Activated naive CD8-positive, alpha-beta T cell treated with anti-CD3 and anti-CD28 coated beads, Interleukin-2, amount 50 U/mL, for 24 hours (primary cell): Measurements from ENCODE around the gene CCDC38.
"Not testable (repeated sequence)": the region's sequence is repeated elsewhere in the genome, so short reads cannot be mapped to it uniquely, and the experiment has no call there.

Source experiments
- ATAC-seq: fragments of 150-1000 bp; cut with Tn5 transposase; one replicate; pipeline ENCODE4 v1.10.0; 2021
- DNase-seq: peaks from one replicate; pipeline ENCODE4 v3.0.0; 2021
- H3K27ac Mint-ChIP-seq: one replicate; pipeline ENCODE4 v1.8.0; 2021; ENCODE audit warnings: mild to moderate bottlenecking, mixed read lengths
- H3K27me3 Mint-ChIP-seq: one replicate; pipeline ENCODE4 v1.8.0; 2021; ENCODE audit warnings: mixed read lengths
- H3K36me3 Mint-ChIP-seq: one replicate; pipeline ENCODE4 v1.8.0; 2021; ENCODE audit warnings: low read depth, mixed read lengths
- H3K4me1 Mint-ChIP-seq: one replicate; pipeline ENCODE4 v1.8.0; 2021; ENCODE audit warnings: mixed read lengths
- H3K4me3 Mint-ChIP-seq: one replicate; pipeline ENCODE4 v1.8.0; 2021; ENCODE audit warnings: mild to moderate bottlenecking, moderate library complexity, mixed read lengths
- H3K9me3 Mint-ChIP-seq: one replicate; pipeline ENCODE4 v1.8.0; 2021; ENCODE audit warnings: mixed read lengths

Gene CCDC38

DNA sequence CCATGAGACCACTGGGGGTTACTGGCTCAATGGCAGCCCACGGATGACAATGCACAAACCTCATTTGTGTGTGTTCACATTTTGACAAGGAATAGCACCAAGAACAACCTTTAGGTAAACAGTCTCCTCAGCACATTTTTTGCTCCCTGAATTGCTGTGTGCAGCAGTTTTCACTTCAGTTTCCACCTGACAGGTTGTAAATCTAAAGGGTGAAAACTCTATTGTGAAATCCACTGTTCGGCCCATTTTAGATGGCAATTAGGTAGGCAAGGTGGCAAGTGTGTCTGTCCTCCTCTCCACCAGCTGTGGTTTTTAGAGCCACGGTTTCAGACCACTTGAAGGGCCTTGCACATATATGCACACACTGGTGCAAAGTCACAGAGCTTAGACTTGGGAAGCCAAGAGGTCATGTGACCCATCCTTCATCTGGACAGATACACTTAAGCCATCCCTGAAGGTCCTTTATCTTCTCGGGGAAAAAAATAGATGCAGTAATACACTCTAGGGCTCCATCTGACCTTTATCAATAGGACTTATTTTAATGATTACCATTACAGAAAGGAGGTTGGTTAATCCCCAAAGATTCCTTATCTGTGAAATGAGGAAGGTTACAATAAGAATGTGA is 30.5 kb upstream of the CCDC38 start:
- ATAC-seq (no peak), DNase-seq (no peak)
- no peaks in the 10 kb centered on the region for H3K27me3 Mint-ChIP-seq
- no peaks in the 10 kb centered on the region for H3K9me3 Mint-ChIP-seq
- H3K36me3 Mint-ChIP-seq: no peaks in the 10 kb centered on the region
- H3K27ac Mint-ChIP-seq: no peak overlapping the region
- no peak overlapping the region for H3K4me3 Mint-ChIP-seq
- no peaks in the 10 kb centered on the region for H3K4me1 Mint-ChIP-seq

GRCh38 chr12:95970905-95971304 is 28.5 kb upstream of the CCDC38 start:
- no peaks in the 10 kb centered on the region for H3K27me3 Mint-ChIP-seq
- ATAC-seq (no peak), DNase-seq (no peak)
- H3K27ac Mint-ChIP-seq: no peak overlapping the region
- H3K4me1 Mint-ChIP-seq: no peaks in the 10 kb centered on the region
- no peak overlapping the region for H3K4me3 Mint-ChIP-seq
- H3K36me3 Mint-ChIP-seq: no peaks in the 10 kb centered on the region
- H3K9me3 Mint-ChIP-seq: no peaks in the 10 kb centered on the region

DNA sequence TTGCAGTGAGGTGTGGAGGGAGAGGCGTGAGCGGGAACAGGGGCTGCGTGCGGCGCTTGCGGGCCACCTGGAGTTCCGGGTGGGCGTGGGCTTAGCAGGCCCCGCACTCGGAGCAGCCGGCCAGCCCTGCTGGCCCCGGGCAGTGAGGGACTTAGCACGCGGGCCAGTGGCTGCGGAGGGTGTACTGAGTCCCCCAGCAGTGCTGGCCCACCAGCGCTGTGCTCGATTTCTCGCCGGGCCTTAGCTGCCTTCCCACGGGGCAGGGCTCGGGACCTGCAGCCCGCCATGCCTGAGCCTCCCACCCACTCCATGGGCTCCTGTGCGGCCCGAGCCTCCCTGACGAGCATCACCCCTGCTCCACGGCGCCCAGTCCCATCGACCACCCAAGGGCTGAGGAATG is 26.7 kb upstream of the CCDC38 start:
- H3K9me3 Mint-ChIP-seq, H3K36me3 Mint-ChIP-seq, ATAC-seq, H3K4me1 Mint-ChIP-seq, DNase-seq, H3K27ac Mint-ChIP-seq, H3K4me3 Mint-ChIP-seq, H3K27me3 Mint-ChIP-seq: not testable (repeated sequence)

- Mint-ChIP-seq H3K27ac (no peak overlapping the region), H3K36me3 (no peaks in the 10 kb centered on the region), H3K9me3 (no peaks in the 10 kb centered on the region), H3K27me3 (no peaks in the 10 kb centered on the region), H3K4me3 (no peak overlapping the region), H3K4me1 (no peaks in the 10 kb centered on the region)
- no peak for DNase-seq
- no peak for ATAC-seq
Measured at GRCh38 chr12:95967301-95967700, 24.9 kb upstream of the CCDC38 start.

DNA sequence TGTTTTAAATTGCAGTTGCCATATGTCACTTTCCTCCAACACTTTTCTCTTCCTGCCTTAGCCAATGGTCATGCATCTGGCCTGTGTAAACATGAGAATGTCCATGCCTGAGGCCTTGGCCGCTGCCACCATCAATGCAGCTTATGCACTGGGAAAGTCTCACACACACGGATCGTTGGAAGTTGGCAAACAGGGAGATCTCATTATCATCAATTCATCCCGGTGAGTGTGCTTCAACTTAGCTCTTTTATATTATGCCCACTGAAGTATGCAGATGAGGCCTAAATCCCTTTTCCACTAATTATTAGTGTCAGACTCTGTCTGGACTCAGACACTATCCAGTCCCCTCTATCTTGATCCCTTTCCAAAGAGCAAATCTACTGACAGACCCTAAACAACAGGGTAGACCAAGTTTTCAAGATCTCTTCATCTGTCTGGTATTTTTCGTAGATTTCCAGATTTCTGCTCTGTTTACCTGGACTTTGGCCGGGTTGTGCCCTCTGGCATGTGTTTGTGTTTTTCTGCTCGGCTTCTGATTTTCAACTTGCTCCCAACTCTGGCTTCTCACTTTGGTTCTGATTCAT is 24.0 kb upstream of the CCDC38 start:
- H3K9me3 Mint-ChIP-seq: no peaks in the 10 kb centered on the region
- H3K36me3 Mint-ChIP-seq: no peaks in the 10 kb centered on the region
- no peak overlapping the region for H3K27ac Mint-ChIP-seq
- no peak for ATAC-seq
- no peaks in the 10 kb centered on the region for H3K4me1 Mint-ChIP-seq
- DNase-seq: no peak
- no peaks in the 10 kb centered on the region for H3K27me3 Mint-ChIP-seq
- no peak overlapping the region for H3K4me3 Mint-ChIP-seq

- H3K9me3 Mint-ChIP-seq: no peaks in the 10 kb centered on the region
Measured at GRCh38 chr12:95963096-95963495, 20.7 kb upstream of the CCDC38 start.

DNA sequence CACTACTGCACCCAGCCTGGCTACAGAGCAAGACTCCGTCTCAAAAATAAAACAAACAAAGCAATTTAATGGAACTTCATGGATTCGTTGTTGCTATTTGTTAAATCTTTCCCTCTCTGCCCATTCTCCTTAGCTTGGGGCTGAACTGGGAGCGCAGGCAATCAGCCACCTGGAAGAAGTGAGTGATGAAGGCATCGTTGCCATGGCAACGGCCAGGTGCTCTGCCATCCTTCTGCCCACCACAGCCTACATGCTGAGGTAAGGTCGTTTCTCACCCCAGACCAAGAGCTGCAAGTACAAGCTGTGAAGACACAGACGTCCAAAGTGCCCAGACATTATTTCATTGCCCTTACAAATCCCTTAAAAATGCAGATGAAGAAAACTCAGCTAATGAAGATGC is 19.8 kb upstream of the CCDC38 start:
- no peaks in the 10 kb centered on the region for H3K4me1 Mint-ChIP-seq
- H3K27ac Mint-ChIP-seq: no peak overlapping the region
- no peak for ATAC-seq
- H3K27me3 Mint-ChIP-seq: no peaks in the 10 kb centered on the region
- H3K4me3 Mint-ChIP-seq: no peak overlapping the region
- H3K9me3 Mint-ChIP-seq: no peaks in the 10 kb centered on the region
- DNase-seq: no peak
- no peaks in the 10 kb centered on the region for H3K36me3 Mint-ChIP-seq

More at GRCh38 chr12:95963096-95963495, 20.7 kb upstream of the CCDC38 start:
- ATAC-seq: no peak
- Mint-ChIP-seq H3K4me3 (no peak overlapping the region), H3K27me3 (no peaks in the 10 kb centered on the region), H3K27ac (no peak overlapping the region), H3K36me3 (no peaks in the 10 kb centered on the region), H3K4me1 (no peaks in the 10 kb centered on the region)
- no peak for DNase-seq

DNA sequence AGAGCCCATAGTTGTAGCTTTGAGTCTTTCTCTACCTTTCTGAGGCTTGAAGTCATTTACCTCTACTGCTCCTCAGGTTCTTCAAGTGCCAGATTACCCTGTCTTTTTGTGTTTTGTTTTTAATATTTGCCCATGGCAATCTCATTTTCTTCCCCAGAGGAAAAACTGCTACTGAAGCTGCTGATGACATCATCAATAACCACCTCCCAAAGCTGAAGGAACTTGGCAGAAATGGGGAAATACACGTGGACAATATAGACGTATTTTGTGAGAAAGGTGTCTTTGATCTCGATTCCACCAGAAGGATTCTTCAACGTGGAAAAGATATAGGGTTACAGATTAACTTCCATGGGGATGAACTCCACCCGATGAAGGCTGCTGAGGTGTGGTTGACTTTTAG is 17.8 kb upstream of the CCDC38 start:
- no peaks in the 10 kb centered on the region for H3K27me3 Mint-ChIP-seq
- no peak overlapping the region for H3K4me3 Mint-ChIP-seq
- ATAC-seq (no peak), DNase-seq (no peak)
- no peak overlapping the region for H3K27ac Mint-ChIP-seq
- no peaks in the 10 kb centered on the region for H3K4me1 Mint-ChIP-seq
- no peaks in the 10 kb centered on the region for H3K9me3 Mint-ChIP-seq
- H3K36me3 Mint-ChIP-seq: no peaks in the 10 kb centered on the region

DNA sequence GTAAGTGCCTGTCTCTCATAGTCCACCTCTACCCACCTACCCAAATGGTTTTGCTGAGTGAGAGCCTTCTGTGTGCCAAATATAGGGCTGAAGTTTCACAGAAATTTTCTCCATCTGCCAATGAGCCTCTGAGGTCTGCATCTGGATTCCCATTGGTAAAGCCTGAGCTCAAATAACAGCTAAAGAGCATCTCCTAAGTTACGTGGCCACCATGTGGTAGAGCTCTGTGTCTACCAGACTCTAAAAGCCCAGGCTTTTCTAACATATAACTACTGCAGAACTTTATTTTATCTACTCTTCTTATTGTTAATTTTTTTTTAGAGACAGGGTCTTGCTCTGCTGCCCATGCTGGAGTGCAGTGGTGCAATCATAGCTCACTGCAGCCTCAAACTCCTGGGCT is 16.7 kb upstream of the CCDC38 start:
- no peak for ATAC-seq
- no peaks in the 10 kb centered on the region for H3K9me3 Mint-ChIP-seq
- no peaks in the 10 kb centered on the region for H3K27me3 Mint-ChIP-seq
- H3K36me3 Mint-ChIP-seq: no peaks in the 10 kb centered on the region
- H3K4me1 Mint-ChIP-seq: no peaks in the 10 kb centered on the region
- DNase-seq: no peak
- H3K4me3 Mint-ChIP-seq: no peak overlapping the region
- no peak overlapping the region for H3K27ac Mint-ChIP-seq

GRCh38 chr12:95956557-95957145 is 14.2 kb upstream of the CCDC38 start:
- Mint-ChIP-seq H3K9me3 (no peaks in the 10 kb centered on the region), H3K4me3 (no peak overlapping the region), H3K36me3 (no peaks in the 10 kb centered on the region), H3K27ac (no peak overlapping the region), H3K4me1 (no peaks in the 10 kb centered on the region), H3K27me3 (no peaks in the 10 kb centered on the region)
- ATAC-seq (no peak), DNase-seq (no peak)

DNA sequence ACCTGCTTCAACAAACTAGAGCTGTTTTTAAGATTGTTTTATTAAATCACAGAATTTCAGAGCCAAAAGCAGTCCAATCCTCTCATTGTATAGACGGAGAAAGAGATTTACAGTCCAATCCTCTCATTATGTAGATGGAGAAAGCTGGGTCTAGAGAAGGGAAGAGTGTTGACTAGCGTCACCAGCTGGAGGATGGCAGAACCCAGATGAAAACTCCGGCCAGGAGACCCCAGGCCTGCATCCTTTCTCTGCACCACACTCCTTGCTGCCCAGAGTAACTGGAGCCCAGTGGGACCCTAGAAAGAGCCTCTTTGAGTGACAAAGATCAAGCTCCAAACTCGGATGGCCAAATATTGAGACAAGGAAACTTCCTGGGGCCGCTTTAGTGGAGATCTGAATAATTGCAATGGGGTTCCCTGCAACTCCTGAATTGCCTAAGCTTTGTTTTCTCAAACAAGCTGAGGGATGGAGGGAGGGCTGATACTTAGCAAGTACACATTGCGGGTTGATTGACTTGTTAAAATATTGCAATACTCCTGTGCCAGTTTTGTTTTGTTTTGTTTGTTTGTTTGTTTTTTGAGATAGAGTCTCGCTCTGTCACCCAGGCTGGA is 13.2 kb upstream of the CCDC38 start:
- Mint-ChIP-seq H3K27me3 (no peaks in the 10 kb centered on the region), H3K36me3 (no peaks in the 10 kb centered on the region), H3K4me3 (no peak overlapping the region), H3K27ac (no peak overlapping the region), H3K9me3 (no peaks in the 10 kb centered on the region), H3K4me1 (no peaks in the 10 kb centered on the region)
- no peak for DNase-seq
- ATAC-seq: no peak

GRCh38 chr12:95953000-95953399 is 10.6 kb upstream of the CCDC38 start:
- H3K9me3 Mint-ChIP-seq: no peaks in the 10 kb centered on the region
- H3K27me3 Mint-ChIP-seq: no peaks in the 10 kb centered on the region
- ATAC-seq (no peak), DNase-seq (no peak)
- no peaks in the 10 kb centered on the region for H3K36me3 Mint-ChIP-seq
- no peak overlapping the region for H3K4me3 Mint-ChIP-seq
- H3K4me1 Mint-ChIP-seq: no peaks in the 10 kb centered on the region
- no peak overlapping the region for H3K27ac Mint-ChIP-seq

DNA sequence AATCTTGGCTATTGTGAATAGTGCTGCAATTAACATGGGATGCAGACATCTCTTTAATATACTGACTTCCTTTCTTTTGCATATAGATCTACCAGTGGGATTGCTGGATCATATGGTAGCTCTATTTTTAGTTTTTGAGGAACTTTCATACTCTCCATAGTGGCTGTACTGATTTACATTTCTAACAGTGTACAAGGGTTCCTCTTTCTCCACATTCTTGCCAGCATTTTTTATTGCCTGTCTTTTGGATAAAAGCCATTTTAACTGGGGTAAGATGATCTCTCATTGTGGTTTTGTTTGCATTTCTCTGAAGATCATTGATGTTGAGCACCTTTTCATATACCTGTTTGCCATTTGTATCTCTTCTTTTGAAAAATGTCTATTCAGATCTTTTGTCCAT is 9.1 kb upstream of the CCDC38 start:
- Mint-ChIP-seq H3K27me3 (no peaks in the 10 kb centered on the region), H3K36me3 (no peaks in the 10 kb centered on the region), H3K4me3 (no peak overlapping the region), H3K4me1 (no peaks in the 10 kb centered on the region), H3K27ac (no peak overlapping the region), H3K9me3 (no peaks in the 10 kb centered on the region)
- DNase-seq (no peak), ATAC-seq (no peak)

- Mint-ChIP-seq H3K4me1 (no peaks in the 10 kb centered on the region), H3K36me3 (no peaks in the 10 kb centered on the region), H3K9me3 (no peaks in the 10 kb centered on the region), H3K27me3 (no peaks in the 10 kb centered on the region), H3K4me3 (no peak overlapping the region), H3K27ac (no peak overlapping the region)
- DNase-seq (no peak), ATAC-seq (no peak)
Measured at GRCh38 chr12:95949477-95950206, 7.2 kb upstream of the CCDC38 start.
